DOHH2 (cell line): ENCODE data around the gene KRTAP5-8.

Experiments used
- H3F3A ChIP-seq: fragments of 200-600 bp; sonication (generic), shearing (Covaris generic); 2 replicates; pipeline ENCODE4 v1.6.0; 2016; ENCODE audit warnings: antibody characterized with exemption, mild to moderate bottlenecking; ENCODE audit not compliant: control insufficient read depth, insufficient read depth
- H3K27ac ChIP-seq: fragments of 200-600 bp; sonication (generic); 2 replicates; pipeline ENCODE4 v1.5.1; 2014; ENCODE audit warnings: low read depth, mild to moderate bottlenecking, low read length, moderate library complexity
- H3K27me3 ChIP-seq: fragments of 200-600 bp; sonication (generic); 2 replicates; pipeline ENCODE4 v1.6.1; 2014; ENCODE audit warnings: mild to moderate bottlenecking, low read length, mixed read lengths; ENCODE audit not compliant: control insufficient read depth
- H3K36me3 ChIP-seq: fragments of 200-600 bp; sonication (generic); 2 replicates; pipeline ENCODE4 v1.6.1; 2014; ENCODE audit warnings: mild to moderate bottlenecking, low read length, moderate library complexity, mixed read lengths; ENCODE audit not compliant: control insufficient read depth
- H3K4me1 ChIP-seq: fragments of 200-600 bp; sonication (generic); 2 replicates; pipeline ENCODE4 v1.6.1; 2014; ENCODE audit warnings: mild to moderate bottlenecking, low read length, mixed read lengths; ENCODE audit not compliant: control insufficient read depth
- H3K4me2 ChIP-seq: fragments of 200-600 bp; sonication (generic); 2 replicates; pipeline ENCODE4 v1.6.0; 2014; ENCODE audit warnings: mild to moderate bottlenecking, low read length, moderate library complexity
- H3K4me3 ChIP-seq: fragments of 200-600 bp; sonication (generic); 2 replicates; pipeline ENCODE4 v1.5.1; 2014; ENCODE audit warnings: mild to moderate bottlenecking, low read length, mixed read lengths
- H3K79me2 ChIP-seq: fragments of 200-600 bp; sonication (generic); 2 replicates; pipeline ENCODE4 v1.6.1; 2014; ENCODE audit warnings: mild to moderate bottlenecking, low read length, mixed read lengths; ENCODE audit not compliant: control insufficient read depth
- H3K9me2 ChIP-seq: fragments of 200-600 bp; sonication (generic); replicated peaks from 2 replicates; pipeline ENCODE4 v1.6.1; 2014; ENCODE audit warnings: mild to moderate bottlenecking, low read length, mixed read lengths; ENCODE audit not compliant: control insufficient read depth
- H3K9me3 ChIP-seq: fragments of 200-600 bp; sonication (generic); 2 replicates; pipeline ENCODE4 v1.6.1; 2014; ENCODE audit warnings: antibody characterized with exemption, low read length, mixed read lengths; ENCODE audit not compliant: control insufficient read depth, insufficient read depth
- H4K20me1 ChIP-seq: fragments of 200-600 bp; sonication (generic); 2 replicates; pipeline ENCODE4 v1.6.0; 2014; ENCODE audit warnings: low read depth, mild to moderate bottlenecking, antibody characterized with exemption, low read length, moderate library complexity; ENCODE audit not compliant: control insufficient read depth, insufficient read depth
- EZH2phosphoT487 ChIP-seq: fragments of 200-600 bp; sonication (generic); IDR thresholded peaks from 2 replicates; pipeline ENCODE4 v1.6.1; 2017; ENCODE audit warnings: borderline replicate concordance, mild to moderate bottlenecking, antibody characterized with exemption, low read length, moderate library complexity, mixed read lengths
- TF ChIP-seq, protein P1 (sequence below): fragments of 200-600 bp; sonication (generic); IDR thresholded peaks from one replicate; pipeline ENCODE4 v1.5.1; 2014; ENCODE audit warnings: antibody characterized with exemption, mild to moderate bottlenecking, low read depth, low read length; ENCODE audit not compliant: poor library complexity, severe bottlenecking

KRTAP5-8 gene

DNA sequence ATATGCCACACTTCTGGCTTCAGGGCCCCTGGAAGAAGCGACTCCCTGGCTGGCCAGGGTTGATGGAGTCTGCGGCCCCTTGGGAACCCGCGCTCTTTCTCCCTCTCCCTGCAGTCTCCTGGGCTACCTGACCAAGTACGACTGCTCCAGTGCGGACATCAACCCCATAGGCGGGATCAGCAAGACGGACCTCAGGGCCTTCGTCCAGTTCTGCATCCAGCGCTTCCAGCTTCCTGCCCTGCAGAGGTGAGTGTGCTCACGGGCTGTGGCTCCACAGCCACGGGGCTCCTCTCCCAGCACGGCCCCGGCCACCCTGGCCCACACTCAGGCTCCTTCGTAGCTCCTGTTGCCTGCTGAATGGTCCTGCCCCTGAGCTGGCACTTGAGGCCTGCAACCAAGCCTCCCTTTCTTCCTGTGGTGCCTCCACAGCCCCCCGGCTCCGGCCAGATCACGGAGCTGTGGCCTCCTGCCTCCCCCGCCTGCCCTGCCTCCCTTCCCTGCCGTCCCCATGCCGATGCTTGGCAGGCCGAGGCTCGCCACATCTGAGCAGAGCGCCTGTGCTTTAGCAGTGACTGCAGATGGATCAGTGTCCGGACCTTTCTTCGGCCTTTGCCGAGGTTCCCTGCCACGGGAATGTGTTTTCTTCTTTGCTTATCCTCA, 47.0 kb upstream of the KRTAP5-8 start:
- Histone ChIP-seq H4K20me1 (no peaks in the 10 kb centered on the region), H3K36me3 (peaks cover 11% of the 10 kb centered on the region; the same call in 1 of the 2 replicates), H3K4me3 (no peak overlapping the region), H3K79me2 (no peaks in the 10 kb centered on the region), H3K9me3 (no peaks in the 10 kb centered on the region), H3K9me2 (no peaks in the 10 kb centered on the region), H3K27me3 (no peaks in the 10 kb centered on the region), H3K4me1 (no peaks in the 10 kb centered on the region), H3K4me2 (no peak overlapping the region), H3F3A (no peaks in the 10 kb centered on the region), H3K27ac (no peak overlapping the region)
- no peak for TF ChIP-seq EZH2phosphoT487
- TF ChIP-seq, protein P1, sequence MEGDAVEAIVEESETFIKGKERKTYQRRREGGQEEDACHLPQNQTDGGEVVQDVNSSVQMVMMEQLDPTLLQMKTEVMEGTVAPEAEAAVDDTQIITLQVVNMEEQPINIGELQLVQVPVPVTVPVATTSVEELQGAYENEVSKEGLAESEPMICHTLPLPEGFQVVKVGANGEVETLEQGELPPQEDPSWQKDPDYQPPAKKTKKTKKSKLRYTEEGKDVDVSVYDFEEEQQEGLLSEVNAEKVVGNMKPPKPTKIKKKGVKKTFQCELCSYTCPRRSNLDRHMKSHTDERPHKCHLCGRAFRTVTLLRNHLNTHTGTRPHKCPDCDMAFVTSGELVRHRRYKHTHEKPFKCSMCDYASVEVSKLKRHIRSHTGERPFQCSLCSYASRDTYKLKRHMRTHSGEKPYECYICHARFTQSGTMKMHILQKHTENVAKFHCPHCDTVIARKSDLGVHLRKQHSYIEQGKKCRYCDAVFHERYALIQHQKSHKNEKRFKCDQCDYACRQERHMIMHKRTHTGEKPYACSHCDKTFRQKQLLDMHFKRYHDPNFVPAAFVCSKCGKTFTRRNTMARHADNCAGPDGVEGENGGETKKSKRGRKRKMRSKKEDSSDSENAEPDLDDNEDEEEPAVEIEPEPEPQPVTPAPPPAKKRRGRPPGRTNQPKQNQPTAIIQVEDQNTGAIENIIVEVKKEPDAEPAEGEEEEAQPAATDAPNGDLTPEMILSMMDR: no peak

DNA sequence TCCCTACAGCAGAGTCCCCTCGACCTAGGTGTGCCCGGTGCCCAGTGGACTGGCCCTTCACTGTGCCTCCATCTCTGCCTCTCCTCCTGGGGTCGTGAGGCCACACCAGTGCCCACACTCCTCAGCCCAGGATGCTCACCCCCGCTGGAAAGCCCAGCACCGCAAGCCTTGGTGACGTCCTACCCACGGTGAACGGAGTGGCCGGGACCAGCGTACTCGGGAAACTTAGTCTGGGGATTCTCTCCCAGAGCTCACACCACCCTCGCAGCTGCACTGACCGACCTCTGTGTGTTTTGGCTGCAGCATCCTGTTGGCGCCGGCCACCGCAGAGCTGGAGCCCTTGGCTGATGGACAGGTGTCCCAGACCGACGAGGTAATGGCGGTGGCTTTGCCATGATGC, 46.3 kb upstream of the KRTAP5-8 start:
- Histone ChIP-seq H3K9me3 (no peaks in the 10 kb centered on the region), H3K9me2 (no peaks in the 10 kb centered on the region), H3K79me2 (no peaks in the 10 kb centered on the region), H3K36me3 (peaks cover 14% of the 10 kb centered on the region; the same call in 1 of the 2 replicates), H3K4me3 (no peak overlapping the region), H3K4me2 (no peak overlapping the region), H3K27ac (no peak overlapping the region), H4K20me1 (no peaks in the 10 kb centered on the region), H3K27me3 (no peaks in the 10 kb centered on the region), H3K4me1 (no peaks in the 10 kb centered on the region), H3F3A (no peaks in the 10 kb centered on the region)
- TF ChIP-seq, protein P1: no peak
- TF ChIP-seq EZH2phosphoT487: no peak

DNA sequence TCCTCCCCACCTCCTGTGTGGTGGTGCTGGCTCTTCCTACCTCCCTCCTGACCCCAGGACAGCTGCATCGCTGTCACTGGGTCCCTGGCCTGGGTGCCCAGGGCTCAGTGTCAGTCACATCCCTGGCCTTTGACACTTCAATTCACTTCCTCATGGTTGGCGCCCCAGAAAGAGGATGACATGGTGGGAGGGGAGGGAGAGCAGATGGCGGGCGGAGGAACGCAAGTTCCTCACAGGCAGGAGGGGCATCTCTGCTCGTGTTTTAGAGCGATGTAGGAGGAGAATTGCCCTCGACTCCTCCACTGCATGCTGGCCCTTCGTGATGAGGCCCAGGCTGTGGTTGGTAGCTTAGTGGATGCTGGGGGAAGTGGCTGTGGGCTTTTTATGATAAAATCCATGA, 45.9 kb upstream of the KRTAP5-8 start:
- TF ChIP-seq EZH2phosphoT487: no peak
- TF ChIP-seq, protein P1: no peak
- H3K4me1 ChIP-seq: no peaks in the 10 kb centered on the region
- no peaks in the 10 kb centered on the region for H3F3A ChIP-seq
- peaks cover 14% of the 10 kb centered on the region; the same call in 1 of the 2 replicates for H3K36me3 ChIP-seq
- H3K4me3 ChIP-seq: no peak overlapping the region
- no peaks in the 10 kb centered on the region for H3K79me2 ChIP-seq
- no peaks in the 10 kb centered on the region for H3K9me3 ChIP-seq
- H3K9me2 ChIP-seq: no peaks in the 10 kb centered on the region
- no peak overlapping the region for H3K27ac ChIP-seq
- H4K20me1 ChIP-seq: no peaks in the 10 kb centered on the region
- no peak overlapping the region for H3K4me2 ChIP-seq
- no peaks in the 10 kb centered on the region for H3K27me3 ChIP-seq
